HepG2 (cell line): ENCODE measurements around the gene RBM12. TPM values are rescaled to one million over a fixed set of nuclear protein-coding genes. Genes with fewer than 3 reads are reported as not detected.
A peak's percentile ranks its signal among the peaks of the same experiment; 100 is the strongest.

Source experiments
- BORCS8-MEF2B ChIP-seq: sonication (generic); formaldehyde crosslinking; IDR thresholded peaks from 2 replicates; pipeline ENCODE4 v1.8.0; 2022; ENCODE audit warnings: mild to moderate bottlenecking, missing genetic modification reagents
- CHD4 ChIP-seq: fragments of 200-600 bp; sonication (generic); IDR thresholded peaks from 2 replicates; pipeline ENCODE4 v1.7.0; 2017; ENCODE audit warnings: mild to moderate bottlenecking, low read length, borderline replicate concordance
- EEA1 ChIP-seq: sonication (generic); formaldehyde crosslinking; IDR thresholded peaks from 2 replicates; pipeline ENCODE4 v1.5.1; 2020; ENCODE audit warnings: mild to moderate bottlenecking, missing genetic modification reagents, borderline replicate concordance
- FOXO1 ChIP-seq: sonication (generic); formaldehyde crosslinking; IDR thresholded peaks from 2 replicates; pipeline ENCODE4 v1.4.0; 2020; ENCODE audit warnings: missing genetic modification reagents
- HDAC2 ChIP-seq: sonication (generic); formaldehyde crosslinking; IDR thresholded peaks from 2 replicates; pipeline ENCODE4 v1.4.0; 2020; ENCODE audit warnings: missing genetic modification reagents
- HES4 ChIP-seq: sonication (generic); formaldehyde crosslinking; IDR thresholded peaks from 2 replicates; pipeline ENCODE4 v1.9.0; 2021; ENCODE audit warnings: mild to moderate bottlenecking, missing genetic modification reagents, borderline replicate concordance
- KAT8 ChIP-seq: IDR thresholded peaks from 2 replicates; pipeline ENCODE4 v1.6.1; 2016; ENCODE audit warnings: missing genetic modification reagents, missing compliant biosample characterization
- MAFG ChIP-seq: sonication (generic); formaldehyde crosslinking; IDR thresholded peaks from 2 replicates; pipeline ENCODE4 v1.5.1; 2020; ENCODE audit warnings: mild to moderate bottlenecking, missing genetic modification reagents
- MATR3 ChIP-seq: sonication (generic); formaldehyde crosslinking; IDR thresholded peaks from 2 replicates; pipeline ENCODE4 v1.4.0; 2020; ENCODE audit warnings: missing genetic modification reagents
- SALL1 ChIP-seq: sonication (generic); formaldehyde crosslinking; IDR thresholded peaks from 2 replicates; pipeline ENCODE4 v1.8.0; 2022; ENCODE audit warnings: mild to moderate bottlenecking, missing genetic modification reagents
- TOE1 ChIP-seq: sonication (generic); formaldehyde crosslinking; IDR thresholded peaks from 2 replicates; pipeline ENCODE4 v1.4.0; 2020; ENCODE audit warnings: mild to moderate bottlenecking, missing genetic modification reagents
- ZNF260 ChIP-seq: sonication (generic); formaldehyde crosslinking; IDR thresholded peaks from 2 replicates; pipeline ENCODE4 v1.4.0; 2020; ENCODE audit warnings: missing genetic modification reagents, low read depth, mild to moderate bottlenecking, borderline replicate concordance
- ZNF274 ChIP-seq: sonication (generic); formaldehyde crosslinking; IDR thresholded peaks from 2 replicates; pipeline ENCODE4 v1.5.1; 2020; ENCODE audit warnings: mild to moderate bottlenecking, missing genetic modification reagents
- ZNF652 ChIP-seq: IDR thresholded peaks from 2 replicates; pipeline ENCODE4 v1.6.1; 2016; ENCODE audit warnings: low read depth, borderline replicate concordance
- ZNF672 ChIP-seq: sonication (generic); formaldehyde crosslinking; IDR thresholded peaks from 2 replicates; pipeline ENCODE4 v1.8.1; 2022; ENCODE audit warnings: missing genetic modification reagents
- ZNF782 ChIP-seq: sonication (generic); formaldehyde crosslinking; IDR thresholded peaks from 2 replicates; pipeline ENCODE4 v1.4.0; 2020; ENCODE audit warnings: missing genetic modification reagents, mild to moderate bottlenecking, borderline replicate concordance
- ZNF841 ChIP-seq: sonication (generic); formaldehyde crosslinking; IDR thresholded peaks from 2 replicates; pipeline ENCODE4 v1.8.1; 2023; ENCODE audit warnings: missing genetic modification reagents, borderline replicate concordance
- ZSCAN9 ChIP-seq: IDR thresholded peaks from 2 replicates; pipeline ENCODE4 v1.6.1; 2016; ENCODE audit warnings: borderline replicate concordance
- polyA plus RNA-seq, 8 experiments: library from polyadenylated mRNA; depleted of rRNA in 3 of 8; stranded (reverse) in 7 of 8; unstranded in 1 of 8; fragments of >200 nt; fragmentation: Illumina TruSeq in 4 of 8; extraction: Trizol in 4 of 8; gene quantifications; 2 replicates each; pipeline versions ENCODE4 v1.2.1 to v1.2.3, GENCODE V29; 2011 to 2016; ENCODE audit warnings: low read depth in 4 of 8, missing spikeins in 1 of 8, mixed read lengths in 1 of 8; ENCODE audit not compliant: insufficient read depth in 1 of 8
- total RNA-seq, 5 experiments: library from RNA; depleted of rRNA; stranded (reverse); fragments of >200 nt; fragmentation: Illumina TruSeq; extraction: Trizol; gene quantifications; 2 replicates each; pipeline ENCODE4 v1.2.3, GENCODE V29; 2016; ENCODE audit warnings: low read depth in 1 of 5
- TF ChIP-seq, protein P1 (sequence below): IDR thresholded peaks from 2 replicates; pipeline ENCODE4 v1.6.1; 2016; ENCODE audit warnings: low read depth, control low read depth
- TF ChIP-seq, protein P2 (sequence below): IDR thresholded peaks from 2 replicates; pipeline ENCODE4 v1.6.1; 2016; ENCODE audit warnings: low read depth, borderline replicate concordance
- TF ChIP-seq, protein P3 (sequence below): sonication (generic); formaldehyde crosslinking; IDR thresholded peaks from 2 replicates; pipeline ENCODE4 v1.8.0; 2022; ENCODE audit warnings: mild to moderate bottlenecking, missing genetic modification reagents, moderate library complexity
- TF ChIP-seq, protein P4 (sequence below): IDR thresholded peaks from 2 replicates; pipeline ENCODE4 v1.6.1; 2016

Gene RBM12
- total and polyA plus RNA-seq, 2 of the 13 experiments (the other 11 are each of a cell fraction or from before 2014, with no cell fraction given), result 97.9 to 104 TPM

DNA sequence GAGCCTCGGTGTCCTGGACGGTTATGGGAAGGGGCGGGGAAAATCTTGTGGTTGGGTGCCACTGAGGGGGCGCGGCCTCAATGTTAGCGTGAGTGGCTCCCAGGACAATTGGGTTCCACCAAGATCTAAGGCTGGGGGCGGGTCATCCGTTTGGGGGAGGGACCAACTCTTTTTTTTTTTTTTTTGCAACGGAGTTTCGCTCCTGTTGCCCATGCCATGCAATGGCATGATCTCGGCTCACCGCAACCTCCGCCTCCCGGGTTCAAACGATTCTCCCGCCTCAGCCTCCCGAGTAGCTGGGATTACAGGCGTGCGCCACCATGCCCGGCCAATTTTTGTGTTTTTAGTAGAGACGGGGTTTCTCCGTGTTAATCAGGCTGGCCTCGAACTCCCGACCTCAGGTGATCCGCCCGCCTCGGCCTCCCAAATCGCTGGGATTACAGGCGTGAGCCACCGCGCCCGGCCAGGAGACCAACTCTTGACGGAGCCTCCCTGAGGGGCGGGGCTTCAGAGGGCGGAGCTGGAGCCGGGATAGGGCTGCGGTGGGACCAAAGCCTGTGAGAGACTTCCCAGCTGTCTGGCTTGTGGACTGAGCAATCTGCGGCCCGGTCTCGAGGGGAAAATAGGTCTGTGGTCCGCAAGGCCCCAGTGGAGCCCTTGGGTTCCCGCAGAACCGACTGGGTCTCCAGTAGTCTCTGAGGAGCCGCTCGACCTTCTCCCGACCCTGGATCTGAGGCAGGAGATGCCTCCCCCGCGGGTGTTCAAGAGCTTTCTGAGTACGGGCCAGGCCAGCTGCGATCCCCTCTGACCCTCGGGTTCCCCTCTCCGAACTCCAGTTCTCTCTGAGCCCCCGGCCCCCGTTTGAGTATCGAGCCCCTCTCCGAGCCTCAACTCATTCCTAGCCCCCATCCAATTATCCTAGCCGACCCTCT, 48.0 kb downstream of the RBM12 start (continued):
- TF ChIP-seq, protein P1, sequence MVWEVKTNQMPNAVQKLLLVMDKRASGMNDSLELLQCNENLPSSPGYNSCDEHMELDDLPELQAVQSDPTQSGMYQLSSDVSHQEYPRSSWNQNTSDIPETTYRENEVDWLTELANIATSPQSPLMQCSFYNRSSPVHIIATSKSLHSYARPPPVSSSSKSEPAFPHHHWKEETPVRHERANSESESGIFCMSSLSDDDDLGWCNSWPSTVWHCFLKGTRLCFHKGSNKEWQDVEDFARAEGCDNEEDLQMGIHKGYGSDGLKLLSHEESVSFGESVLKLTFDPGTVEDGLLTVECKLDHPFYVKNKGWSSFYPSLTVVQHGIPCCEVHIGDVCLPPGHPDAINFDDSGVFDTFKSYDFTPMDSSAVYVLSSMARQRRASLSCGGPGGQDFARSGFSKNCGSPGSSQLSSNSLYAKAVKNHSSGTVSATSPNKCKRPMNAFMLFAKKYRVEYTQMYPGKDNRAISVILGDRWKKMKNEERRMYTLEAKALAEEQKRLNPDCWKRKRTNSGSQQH (CRISPR knock-in tag), result no peak
- peak; percentile 63; the same call in 1 of the 2 replicates for TF ChIP-seq EEA1 (CRISPR knock-in tag)
- no peak for TF ChIP-seq ZNF652
- TF ChIP-seq ZNF274, result peak; percentile 64; the same call in 1 of the 2 replicates
- no peak for TF ChIP-seq ZNF841 (CRISPR knock-in tag)
- peak; percentile 89 for TF ChIP-seq HDAC2 (CRISPR knock-in tag)
- TF ChIP-seq, protein P2, sequence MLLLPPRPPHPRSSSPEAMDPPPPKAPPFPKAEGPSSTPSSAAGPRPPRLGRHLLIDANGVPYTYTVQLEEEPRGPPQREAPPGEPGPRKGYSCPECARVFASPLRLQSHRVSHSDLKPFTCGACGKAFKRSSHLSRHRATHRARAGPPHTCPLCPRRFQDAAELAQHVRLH (CRISPR knock-in tag), result peak; percentile 86; the same call in 1 of the 2 replicates
- peak; percentile 88 for TF ChIP-seq SALL1 (CRISPR knock-in tag)
- TF ChIP-seq MAFG (CRISPR knock-in tag), result no peak
- TF ChIP-seq, protein P3, sequence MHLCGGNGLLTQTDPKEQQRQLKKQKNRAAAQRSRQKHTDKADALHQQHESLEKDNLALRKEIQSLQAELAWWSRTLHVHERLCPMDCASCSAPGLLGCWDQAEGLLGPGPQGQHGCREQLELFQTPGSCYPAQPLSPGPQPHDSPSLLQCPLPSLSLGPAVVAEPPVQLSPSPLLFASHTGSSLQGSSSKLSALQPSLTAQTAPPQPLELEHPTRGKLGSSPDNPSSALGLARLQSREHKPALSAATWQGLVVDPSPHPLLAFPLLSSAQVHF (CRISPR knock-in tag), result no peak
- TF ChIP-seq BORCS8-MEF2B, result peak; percentile 93
- TF ChIP-seq, protein P4, sequence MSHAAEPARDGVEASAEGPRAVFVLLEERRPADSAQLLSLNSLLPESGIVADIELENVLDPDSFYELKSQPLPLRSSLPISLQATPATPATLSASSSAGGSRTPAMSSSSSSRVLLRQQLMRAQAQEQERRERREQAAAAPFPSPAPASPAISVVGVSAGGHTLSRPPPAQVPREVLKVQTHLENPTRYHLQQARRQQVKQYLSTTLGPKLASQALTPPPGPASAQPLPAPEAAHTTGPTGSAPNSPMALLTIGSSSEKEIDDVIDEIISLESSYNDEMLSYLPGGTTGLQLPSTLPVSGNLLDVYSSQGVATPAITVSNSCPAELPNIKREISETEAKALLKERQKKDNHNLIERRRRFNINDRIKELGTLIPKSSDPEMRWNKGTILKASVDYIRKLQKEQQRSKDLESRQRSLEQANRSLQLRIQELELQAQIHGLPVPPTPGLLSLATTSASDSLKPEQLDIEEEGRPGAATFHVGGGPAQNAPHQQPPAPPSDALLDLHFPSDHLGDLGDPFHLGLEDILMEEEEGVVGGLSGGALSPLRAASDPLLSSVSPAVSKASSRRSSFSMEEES (CRISPR knock-in tag), result no peak; the same call in 1 of the 2 replicates
- no peak for TF ChIP-seq ZNF672 (CRISPR knock-in tag)
- peak; percentile 42; the same call in 1 of the 2 replicates for TF ChIP-seq HES4
- TF ChIP-seq ZNF782 (CRISPR knock-in tag), result peak; percentile 17
- TF ChIP-seq TOE1 (CRISPR knock-in tag), result no peak; the same call in 1 of the 2 replicates
- no peak for TF ChIP-seq MATR3 (CRISPR knock-in tag)
- peak; percentile 63 for TF ChIP-seq KAT8 (CRISPR knock-in tag)
- no peak for TF ChIP-seq ZSCAN9 (CRISPR knock-in tag)
- TF ChIP-seq FOXO1 (CRISPR knock-in tag), result peak; percentile 37; the same call in 1 of the 2 replicates
- TF ChIP-seq CHD4, result peak; percentile 99
- no peak for TF ChIP-seq ZNF260 (CRISPR knock-in tag)
